Bronchial epithelial cell (primary cell): Measurements from ENCODE around the gene DLG1. TPM values are rescaled to one million over a fixed set of nuclear protein-coding genes. Genes with fewer than 3 reads are reported as not detected.

Source experiments
- DNase-seq: peaks from one replicate; pipeline ENCODE4 v3.0.0-alpha.2; 2010; ENCODE audit warnings: low read depth
- FAIRE-seq: peaks from 2 replicates; lab custom pipeline; 2011; peaks lifted over from hg19 to GRCh38; lab: Jason Lieb, UNC
- H3K27me3 ChIP-seq: 2 replicates; pipeline ENCODE4 v1.5.1; 2011; ENCODE audit warnings: low read length; ENCODE audit not compliant: control insufficient read depth, insufficient read depth
- H3K36me3 ChIP-seq: 2 replicates; pipeline ENCODE4 v1.5.1; 2011; ENCODE audit warnings: low read length; ENCODE audit not compliant: control insufficient read depth, insufficient read depth
- H3K4me3 ChIP-seq: 2 replicates; pipeline ENCODE4 v1.5.1; 2011; ENCODE audit warnings: mild to moderate bottlenecking, low read depth, low read length, control low read depth
- total RNA-seq: library from RNA; depleted of rRNA; stranded (reverse); fragments of >200 nt; gene quantifications from 2 replicates; pipeline ENCODE4 v1.2.1, GENCODE V29; 2014
- TF ChIP-seq, protein P1 (sequence below): IDR thresholded peaks from 2 replicates; pipeline ENCODE4 v1.5.1; 2011; ENCODE audit warnings: mild to moderate bottlenecking, moderate library complexity, low read length, control low read depth, inconsistent platforms; ENCODE audit not compliant: insufficient read depth, severe bottlenecking

Gene DLG1
- total RNA-seq, 1 donor from 2014 or later, result 66.6 TPM

DNA sequence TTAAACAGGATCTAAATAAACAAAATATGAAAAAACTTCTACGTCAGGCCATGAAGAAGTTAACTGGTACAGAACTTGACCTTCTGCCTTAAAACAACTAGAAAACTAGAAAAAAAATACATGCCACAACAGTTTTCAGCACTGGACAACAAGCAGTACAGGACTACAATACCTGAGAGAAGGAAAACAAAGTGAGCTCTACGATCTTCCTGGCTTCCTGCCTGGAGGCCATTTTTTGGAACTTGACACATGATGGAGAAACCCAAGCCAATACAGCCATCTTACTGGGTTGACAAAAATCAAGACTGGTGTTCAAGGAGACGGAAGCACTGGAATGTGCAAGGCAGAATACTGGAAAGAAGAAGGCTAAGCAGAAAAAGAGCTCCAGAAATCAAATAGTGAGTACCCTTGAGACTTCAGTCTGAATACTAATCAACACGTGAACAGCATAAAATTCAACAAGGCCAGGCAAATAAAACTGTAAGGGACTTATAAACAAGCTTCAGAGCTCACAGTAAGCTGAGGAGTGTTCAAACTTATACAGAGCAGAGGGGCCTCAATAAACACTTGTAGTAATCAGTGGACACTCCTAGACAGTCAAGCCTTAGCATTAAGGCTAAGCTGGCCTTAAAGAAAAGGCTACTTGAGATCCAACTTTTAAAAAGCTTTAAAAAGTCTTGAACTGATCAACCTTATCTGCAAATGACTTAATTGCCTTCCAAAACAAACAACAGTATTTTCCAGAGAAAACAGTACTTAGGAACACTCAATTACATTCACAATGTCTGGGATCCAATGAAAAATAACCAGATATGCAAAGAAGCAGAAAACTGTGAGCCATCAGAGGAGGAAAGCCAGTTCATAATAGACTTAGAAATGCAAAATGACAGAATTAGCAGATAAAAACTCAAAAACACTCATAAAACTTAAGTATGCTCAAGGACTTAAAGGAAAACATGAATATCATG lies 63.2 kb downstream of the DLG1 start:
- no peaks in the 10 kb centered on the region for H3K36me3 ChIP-seq
- DNase-seq (peak; percentile 23), FAIRE-seq (no peak)
- no peak overlapping the region for H3K4me3 ChIP-seq
- TF ChIP-seq, protein P1, sequence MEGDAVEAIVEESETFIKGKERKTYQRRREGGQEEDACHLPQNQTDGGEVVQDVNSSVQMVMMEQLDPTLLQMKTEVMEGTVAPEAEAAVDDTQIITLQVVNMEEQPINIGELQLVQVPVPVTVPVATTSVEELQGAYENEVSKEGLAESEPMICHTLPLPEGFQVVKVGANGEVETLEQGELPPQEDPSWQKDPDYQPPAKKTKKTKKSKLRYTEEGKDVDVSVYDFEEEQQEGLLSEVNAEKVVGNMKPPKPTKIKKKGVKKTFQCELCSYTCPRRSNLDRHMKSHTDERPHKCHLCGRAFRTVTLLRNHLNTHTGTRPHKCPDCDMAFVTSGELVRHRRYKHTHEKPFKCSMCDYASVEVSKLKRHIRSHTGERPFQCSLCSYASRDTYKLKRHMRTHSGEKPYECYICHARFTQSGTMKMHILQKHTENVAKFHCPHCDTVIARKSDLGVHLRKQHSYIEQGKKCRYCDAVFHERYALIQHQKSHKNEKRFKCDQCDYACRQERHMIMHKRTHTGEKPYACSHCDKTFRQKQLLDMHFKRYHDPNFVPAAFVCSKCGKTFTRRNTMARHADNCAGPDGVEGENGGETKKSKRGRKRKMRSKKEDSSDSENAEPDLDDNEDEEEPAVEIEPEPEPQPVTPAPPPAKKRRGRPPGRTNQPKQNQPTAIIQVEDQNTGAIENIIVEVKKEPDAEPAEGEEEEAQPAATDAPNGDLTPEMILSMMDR, result no peak
- H3K27me3 ChIP-seq, result no peaks in the 10 kb centered on the region

DNA sequence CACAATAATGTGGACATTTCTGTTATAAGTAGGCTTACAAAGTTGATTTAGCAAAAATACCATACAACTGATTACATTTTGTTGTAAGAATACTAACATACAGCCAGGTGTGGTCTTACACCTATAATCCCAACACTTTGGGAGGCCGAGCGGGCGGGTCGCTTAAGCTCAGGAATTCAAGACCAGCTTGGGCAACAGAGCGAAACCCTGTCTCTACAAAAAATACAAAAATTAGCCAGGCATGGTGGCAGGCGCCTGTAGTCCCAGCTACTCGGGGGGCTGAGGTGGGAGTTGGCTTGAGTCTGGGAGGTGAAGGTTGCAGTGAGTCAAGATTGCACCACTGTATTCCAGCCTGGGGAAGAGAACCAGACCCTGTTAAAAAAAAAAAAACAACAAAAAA lies 67.1 kb downstream of the DLG1 start:
- Histone ChIP-seq H3K4me3 (no peak overlapping the region), H3K36me3 (no peaks in the 10 kb centered on the region), H3K27me3 (no peaks in the 10 kb centered on the region)
- no peak for DNase-seq
- no peak for FAIRE-seq
- TF ChIP-seq, protein P1, result no peak

DNA sequence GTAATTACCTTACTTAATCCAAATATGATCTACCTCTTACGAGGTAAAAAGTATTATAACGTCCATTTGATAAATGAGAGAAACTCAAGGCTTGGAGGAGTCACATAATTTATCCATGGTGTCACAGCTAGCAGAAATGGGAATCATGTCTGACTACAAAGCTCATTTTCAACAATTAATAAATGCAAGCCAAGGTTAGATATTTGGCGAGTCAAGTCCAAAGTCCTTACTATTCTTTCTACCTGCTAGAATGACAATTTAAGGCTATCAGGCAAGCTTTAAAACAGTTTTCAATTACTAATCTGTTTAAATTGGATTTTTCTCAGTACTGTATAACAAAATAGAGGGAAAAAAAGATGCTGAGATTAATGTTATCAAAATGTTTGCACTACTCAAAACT lies 68.6 kb downstream of the DLG1 start:
- Histone ChIP-seq H3K4me3 (no peak overlapping the region), H3K36me3 (no peaks in the 10 kb centered on the region), H3K27me3 (no peaks in the 10 kb centered on the region)
- DNase-seq (no peak), FAIRE-seq (no peak)
- TF ChIP-seq, protein P1, result no peak

DNA sequence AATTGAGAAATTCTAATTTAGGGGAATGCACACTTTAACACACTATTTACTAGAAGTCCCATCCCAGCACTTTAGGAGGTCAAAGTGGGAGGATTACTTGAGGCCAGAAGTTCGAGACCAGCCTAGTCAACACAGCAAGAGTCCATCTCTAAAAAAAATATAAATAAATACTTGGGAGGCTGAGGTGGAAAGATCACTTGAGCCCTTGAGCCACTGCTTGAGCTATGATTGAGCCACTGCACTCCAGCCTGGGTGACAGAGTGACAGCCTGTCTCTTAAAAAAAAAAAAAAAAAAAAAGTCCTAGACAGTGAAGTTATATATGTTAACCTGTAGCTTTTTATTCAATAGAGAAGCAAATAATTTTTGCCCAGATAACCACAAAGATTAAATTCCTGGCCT lies 69.2 kb downstream of the DLG1 start:
- no peak for FAIRE-seq
- DNase-seq, result no peak
- Histone ChIP-seq H3K36me3 (no peaks in the 10 kb centered on the region), H3K27me3 (no peaks in the 10 kb centered on the region), H3K4me3 (no peak overlapping the region)
- TF ChIP-seq, protein P1, result no peak

DNA sequence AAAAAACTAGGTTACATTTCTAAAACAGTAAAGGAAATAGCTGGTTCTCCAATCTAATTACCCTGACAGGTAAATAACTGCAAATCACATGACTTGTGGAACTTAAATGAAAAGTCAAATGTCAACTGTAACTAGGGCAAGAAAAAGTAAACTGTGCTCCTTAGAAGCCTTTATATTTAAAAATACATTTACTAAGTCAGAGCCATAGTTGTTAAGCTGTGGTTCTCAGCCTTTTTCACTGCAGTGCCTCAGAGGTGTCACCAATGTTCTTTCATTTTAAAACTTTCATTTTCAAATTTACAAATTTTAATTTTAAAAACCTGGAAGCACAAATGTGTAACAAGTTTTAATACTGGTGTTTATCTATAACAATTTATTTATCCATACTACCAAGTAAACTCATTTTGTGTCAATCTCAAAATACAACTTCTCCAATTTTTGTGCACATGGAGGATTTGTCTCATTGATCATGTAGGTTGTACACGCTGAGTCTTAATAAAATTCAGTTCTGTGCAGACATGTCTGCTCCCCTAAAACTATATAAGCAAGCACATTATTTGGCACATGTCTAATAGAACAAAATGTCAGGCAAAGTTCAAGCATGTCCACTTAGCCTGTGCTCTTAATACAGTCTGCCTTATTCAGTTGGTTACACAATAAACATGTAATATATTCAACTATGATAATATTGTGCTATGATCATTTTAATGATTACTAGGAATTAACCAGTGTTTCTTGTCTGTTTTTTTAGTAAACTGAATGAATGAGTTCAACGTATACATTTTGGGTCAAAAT lies 70.4 kb downstream of the DLG1 start:
- Histone ChIP-seq H3K4me3 (no peak overlapping the region), H3K36me3 (no peaks in the 10 kb centered on the region), H3K27me3 (no peaks in the 10 kb centered on the region)
- TF ChIP-seq, protein P1, result no peak
- FAIRE-seq (no peak), DNase-seq (no peak)
